ENCODE results near the gene GFRAL.

DNA sequence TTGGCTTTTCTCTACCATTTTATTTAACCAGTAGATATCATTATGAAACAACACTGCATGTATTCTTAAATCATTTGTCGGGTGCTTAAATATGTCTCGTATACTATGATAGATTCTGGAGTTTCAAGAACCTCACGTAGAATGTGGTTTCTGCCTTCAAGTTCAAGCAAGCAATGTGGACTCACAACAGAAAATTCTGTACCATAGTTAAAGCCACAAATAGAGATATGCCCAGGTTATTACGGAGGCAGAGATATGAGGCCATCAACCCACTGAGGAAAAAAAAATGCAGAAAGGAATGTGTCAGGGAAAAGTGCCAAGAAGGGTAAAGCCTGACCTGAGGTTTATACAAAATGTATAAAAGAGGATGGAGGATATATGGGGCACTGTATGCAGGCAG, 109.9 kb downstream of the GFRAL start:
- TF ChIP-seq, protein P1, sequence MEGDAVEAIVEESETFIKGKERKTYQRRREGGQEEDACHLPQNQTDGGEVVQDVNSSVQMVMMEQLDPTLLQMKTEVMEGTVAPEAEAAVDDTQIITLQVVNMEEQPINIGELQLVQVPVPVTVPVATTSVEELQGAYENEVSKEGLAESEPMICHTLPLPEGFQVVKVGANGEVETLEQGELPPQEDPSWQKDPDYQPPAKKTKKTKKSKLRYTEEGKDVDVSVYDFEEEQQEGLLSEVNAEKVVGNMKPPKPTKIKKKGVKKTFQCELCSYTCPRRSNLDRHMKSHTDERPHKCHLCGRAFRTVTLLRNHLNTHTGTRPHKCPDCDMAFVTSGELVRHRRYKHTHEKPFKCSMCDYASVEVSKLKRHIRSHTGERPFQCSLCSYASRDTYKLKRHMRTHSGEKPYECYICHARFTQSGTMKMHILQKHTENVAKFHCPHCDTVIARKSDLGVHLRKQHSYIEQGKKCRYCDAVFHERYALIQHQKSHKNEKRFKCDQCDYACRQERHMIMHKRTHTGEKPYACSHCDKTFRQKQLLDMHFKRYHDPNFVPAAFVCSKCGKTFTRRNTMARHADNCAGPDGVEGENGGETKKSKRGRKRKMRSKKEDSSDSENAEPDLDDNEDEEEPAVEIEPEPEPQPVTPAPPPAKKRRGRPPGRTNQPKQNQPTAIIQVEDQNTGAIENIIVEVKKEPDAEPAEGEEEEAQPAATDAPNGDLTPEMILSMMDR (IDR thresholded peaks at IDR 0.05 in 2 of 3, conservative IDR thresholded peaks at IDR 0.05 in 1 of 3; ENCODE audit: borderline replicate concordance in 1 of 3, insufficient read depth in 1 of 3, low read depth in 2 of 3, low read length in 2 of 3) = no peak
- no peak for TF ChIP-seq POLR2A (IDR thresholded peaks at IDR 0.05; ENCODE audit: borderline replicate concordance, extremely low read depth, insufficient read depth, insufficient read length)
- TF ChIP-seq CEBPB (IDR thresholded peaks at IDR 0.05; ENCODE audit: low read depth) = no peak
- TF ChIP-seq, protein P2, sequence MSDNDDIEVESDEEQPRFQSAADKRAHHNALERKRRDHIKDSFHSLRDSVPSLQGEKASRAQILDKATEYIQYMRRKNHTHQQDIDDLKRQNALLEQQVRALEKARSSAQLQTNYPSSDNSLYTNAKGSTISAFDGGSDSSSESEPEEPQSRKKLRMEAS (IDR thresholded peaks at IDR 0.05) = no peak
- TF ChIP-seq, protein P3, sequence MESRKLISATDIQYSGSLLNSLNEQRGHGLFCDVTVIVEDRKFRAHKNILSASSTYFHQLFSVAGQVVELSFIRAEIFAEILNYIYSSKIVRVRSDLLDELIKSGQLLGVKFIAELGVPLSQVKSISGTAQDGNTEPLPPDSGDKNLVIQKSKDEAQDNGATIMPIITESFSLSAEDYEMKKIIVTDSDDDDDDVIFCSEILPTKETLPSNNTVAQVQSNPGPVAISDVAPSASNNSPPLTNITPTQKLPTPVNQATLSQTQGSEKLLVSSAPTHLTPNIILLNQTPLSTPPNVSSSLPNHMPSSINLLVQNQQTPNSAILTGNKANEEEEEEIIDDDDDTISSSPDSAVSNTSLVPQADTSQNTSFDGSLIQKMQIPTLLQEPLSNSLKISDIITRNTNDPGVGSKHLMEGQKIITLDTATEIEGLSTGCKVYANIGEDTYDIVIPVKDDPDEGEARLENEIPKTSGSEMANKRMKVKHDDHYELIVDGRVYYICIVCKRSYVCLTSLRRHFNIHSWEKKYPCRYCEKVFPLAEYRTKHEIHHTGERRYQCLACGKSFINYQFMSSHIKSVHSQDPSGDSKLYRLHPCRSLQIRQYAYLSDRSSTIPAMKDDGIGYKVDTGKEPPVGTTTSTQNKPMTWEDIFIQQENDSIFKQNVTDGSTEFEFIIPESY (IDR thresholded peaks at IDR 0.05; ENCODE audit: extremely low read depth, insufficient replicate concordance, low read length) = no peak
- no peak for TF ChIP-seq ZNF274 (IDR thresholded peaks at IDR 0.05; ENCODE audit: low read depth, low read length)
- no peak for TF ChIP-seq SP1 (IDR thresholded peaks at IDR 0.05; ENCODE audit: low read depth)
- TF ChIP-seq EZH2phosphoT487 (IDR thresholded peaks at IDR 0.05; ENCODE audit: borderline replicate concordance) = no peak
- no peak for TF ChIP-seq YY1 (IDR thresholded peaks at IDR 0.05; ENCODE audit: extremely low read depth, insufficient replicate concordance, low read depth, low read length)
- TF ChIP-seq EZH2 (IDR thresholded peaks at IDR 0.05) = no peak

Data from HCT116 (cell line).